ENCODE results near the gene FAN1.

Gene FAN1

GRCh38 chr15:30926161-30926560 lies 22.4 kb downstream of the FAN1 start:
- Mint-ChIP-seq H3K27me3 (no peaks in the 10 kb centered on the region), H3K27ac (no peak overlapping the region), H3K36me3 (peaks cover 21% of the 10 kb centered on the region), H3K4me3 (no peak overlapping the region), H3K9me3 (no peaks in the 10 kb centered on the region), H3K4me1 (peaks cover 2% of the 10 kb centered on the region)
- ATAC-seq (ENCODE audit: low read depth) (no peak), DNase-seq (ENCODE audit: low spot score in 2 of 2) (no peak)

GRCh38 chr15:30927148-30927761 lies 23.5 kb downstream of the FAN1 start:
- DNase-seq (ENCODE audit: low spot score in 2 of 2) (no peak), ATAC-seq (ENCODE audit: low read depth) (no peak)
- no peaks in the 10 kb centered on the region for H3K9me3 Mint-ChIP-seq
- H3K27me3 Mint-ChIP-seq: no peaks in the 10 kb centered on the region
- H3K36me3 Mint-ChIP-seq: peaks cover 22% of the 10 kb centered on the region
- peaks cover 2% of the 10 kb centered on the region for H3K4me1 Mint-ChIP-seq
- H3K4me3 Mint-ChIP-seq: no peak overlapping the region
- peak overlapping the region; percentile 24 for H3K27ac Mint-ChIP-seq

DNA sequence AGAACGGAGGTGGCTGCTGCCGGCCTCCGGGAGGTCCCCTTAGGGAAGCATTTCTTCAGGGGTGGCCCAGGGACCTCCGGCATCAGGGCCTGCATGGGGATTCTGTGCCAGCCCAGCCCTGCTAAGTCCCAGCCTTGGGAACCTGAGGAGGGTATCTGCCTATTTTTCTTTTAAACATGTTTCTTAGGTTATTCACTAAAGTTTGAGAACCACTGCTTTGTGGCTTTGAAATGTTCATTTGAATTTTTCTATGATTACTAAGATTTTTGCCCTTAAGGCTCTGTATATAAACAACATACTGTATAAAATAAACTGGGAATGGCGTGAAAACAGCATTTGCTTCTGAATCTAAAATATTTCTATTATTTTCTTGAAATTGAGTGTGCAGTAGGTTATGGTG lies 24.4 kb downstream of the FAN1 start:
- no peaks in the 10 kb centered on the region for H3K27me3 Mint-ChIP-seq
- no peak overlapping the region for H3K27ac Mint-ChIP-seq
- peaks cover 20% of the 10 kb centered on the region for H3K36me3 Mint-ChIP-seq
- H3K9me3 Mint-ChIP-seq: no peaks in the 10 kb centered on the region
- no peak for DNase-seq (ENCODE audit: low spot score in 2 of 2)
- H3K4me3 Mint-ChIP-seq: no peak overlapping the region
- peaks cover 4% of the 10 kb centered on the region for H3K4me1 Mint-ChIP-seq
- no peak for ATAC-seq (ENCODE audit: low read depth)

- Mint-ChIP-seq H3K9me3 (no peaks in the 10 kb centered on the region), H3K27ac (no peak overlapping the region), H3K27me3 (no peaks in the 10 kb centered on the region), H3K4me3 (no peak overlapping the region), H3K4me1 (peaks cover 10% of the 10 kb centered on the region), H3K36me3 (peaks cover 16% of the 10 kb centered on the region)
- DNase-seq (ENCODE audit: low spot score in 2 of 2) (no peak), ATAC-seq (ENCODE audit: low read depth) (no peak)
Observed at GRCh38 chr15:30929064-30929669, 25.5 kb downstream of the FAN1 start.

DNA sequence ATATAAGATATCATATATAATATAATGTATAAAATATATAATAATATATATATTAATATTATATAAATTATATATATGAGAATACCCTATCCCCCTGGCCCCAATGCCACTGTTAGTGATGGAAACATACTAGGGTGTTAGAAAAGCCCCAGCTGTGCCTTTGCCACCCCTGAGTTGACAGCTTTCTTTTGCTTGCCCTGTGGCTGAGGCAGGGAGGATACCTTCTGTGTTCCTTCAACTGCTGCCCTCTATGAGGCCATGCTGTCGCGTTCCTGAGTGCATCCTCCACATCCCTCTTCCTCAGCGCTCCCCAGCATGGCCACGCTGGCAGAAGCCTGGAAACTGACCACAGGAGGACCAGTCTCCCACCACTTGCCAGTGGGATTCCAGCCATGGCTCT lies 26.3 kb downstream of the FAN1 start:
- Mint-ChIP-seq H3K36me3 (peaks cover 19% of the 10 kb centered on the region), H3K4me1 (peaks cover 13% of the 10 kb centered on the region), H3K27ac (no peak overlapping the region), H3K4me3 (no peak overlapping the region), H3K9me3 (no peaks in the 10 kb centered on the region), H3K27me3 (no peaks in the 10 kb centered on the region)
- no peak for DNase-seq (ENCODE audit: low spot score in 2 of 2)
- no peak for ATAC-seq (ENCODE audit: low read depth)

DNA sequence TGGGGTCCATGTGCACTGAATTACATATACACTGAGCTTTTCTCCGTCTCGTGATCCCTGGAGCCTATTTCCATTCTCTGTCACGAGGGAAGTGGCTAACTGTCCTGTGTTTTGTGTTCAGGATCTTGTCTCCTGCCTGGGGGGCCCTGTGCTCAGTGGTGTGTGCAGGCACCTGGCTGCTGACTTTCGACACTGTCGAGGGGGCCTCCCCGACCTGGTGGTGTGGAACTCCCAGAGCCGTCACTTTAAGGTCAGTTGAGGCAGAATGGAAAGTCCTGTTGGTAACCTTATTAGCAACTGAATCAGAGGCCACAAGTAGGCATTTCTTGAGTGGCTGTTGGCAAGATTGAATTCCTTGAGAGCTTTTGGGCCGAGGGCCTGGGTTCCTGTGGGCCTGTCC lies 26.7 kb downstream of the FAN1 start:
- DNase-seq (ENCODE audit: low spot score in 2 of 2) (no peak), ATAC-seq (ENCODE audit: low read depth) (peak; percentile 37)
- Mint-ChIP-seq H3K27me3 (no peaks in the 10 kb centered on the region), H3K9me3 (no peaks in the 10 kb centered on the region), H3K27ac (no peak overlapping the region), H3K4me1 (peaks cover 13% of the 10 kb centered on the region), H3K4me3 (no peak overlapping the region), H3K36me3 (peaks cover 20% of the 10 kb centered on the region)

DNA sequence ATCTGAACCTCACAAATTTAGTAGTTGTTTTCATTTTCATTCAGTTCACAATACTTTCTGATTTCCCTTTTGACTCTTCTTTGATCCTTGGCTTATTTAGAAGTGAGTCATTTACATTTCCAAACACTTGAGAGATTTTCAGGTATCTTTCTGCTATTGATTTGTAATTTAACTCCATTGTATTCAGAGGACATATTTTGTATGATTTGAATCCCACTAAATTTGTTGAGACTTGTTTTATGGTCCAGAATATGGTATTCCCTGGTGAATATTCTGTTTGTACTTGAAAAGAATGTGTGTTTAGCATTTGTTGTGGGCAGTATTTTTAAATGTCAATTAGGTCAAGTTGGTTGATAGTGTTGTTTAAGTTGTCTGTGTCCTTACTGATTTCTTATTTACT lies 29.6 kb downstream of the FAN1 start:
- DNase-seq (ENCODE audit: low spot score in 2 of 2) (no peak), ATAC-seq (ENCODE audit: low read depth) (no peak)
- Mint-ChIP-seq H3K4me1 (peaks cover 13% of the 10 kb centered on the region), H3K36me3 (peaks cover 21% of the 10 kb centered on the region), H3K27me3 (no peaks in the 10 kb centered on the region), H3K4me3 (no peak overlapping the region), H3K27ac (peak overlapping the region; percentile 14), H3K9me3 (no peaks in the 10 kb centered on the region)

- Mint-ChIP-seq H3K4me3 (no peak overlapping the region), H3K36me3 (peaks cover 27% of the 10 kb centered on the region), H3K9me3 (no peaks in the 10 kb centered on the region), H3K27me3 (no peaks in the 10 kb centered on the region), H3K4me1 (peaks cover 3% of the 10 kb centered on the region), H3K27ac (no peak overlapping the region)
- no peak for ATAC-seq (ENCODE audit: low read depth)
- no peak for DNase-seq (ENCODE audit: low spot score in 2 of 2)
Observed at GRCh38 chr15:30939161-30939560, 35.4 kb downstream of the FAN1 start.

- H3K27ac Mint-ChIP-seq: no peak overlapping the region
- DNase-seq (ENCODE audit: low spot score in 2 of 2) (no peak), ATAC-seq (ENCODE audit: low read depth) (no peak)
- no peaks in the 10 kb centered on the region for H3K27me3 Mint-ChIP-seq
- peaks cover 29% of the 10 kb centered on the region for H3K36me3 Mint-ChIP-seq
- H3K9me3 Mint-ChIP-seq: no peaks in the 10 kb centered on the region
- no peaks in the 10 kb centered on the region for H3K4me1 Mint-ChIP-seq
- no peak overlapping the region for H3K4me3 Mint-ChIP-seq
Observed at GRCh38 chr15:30940359-30940758, 36.6 kb downstream of the FAN1 start.

GRCh38 chr15:30941520-30941919 lies 37.8 kb downstream of the FAN1 start:
- Mint-ChIP-seq H3K4me3 (no peak overlapping the region), H3K4me1 (no peaks in the 10 kb centered on the region), H3K27me3 (no peaks in the 10 kb centered on the region), H3K36me3 (peaks cover 30% of the 10 kb centered on the region), H3K9me3 (no peaks in the 10 kb centered on the region), H3K27ac (no peak overlapping the region)
- DNase-seq (ENCODE audit: low spot score in 2 of 2) (no peak), ATAC-seq (ENCODE audit: low read depth) (no peak)

DNA sequence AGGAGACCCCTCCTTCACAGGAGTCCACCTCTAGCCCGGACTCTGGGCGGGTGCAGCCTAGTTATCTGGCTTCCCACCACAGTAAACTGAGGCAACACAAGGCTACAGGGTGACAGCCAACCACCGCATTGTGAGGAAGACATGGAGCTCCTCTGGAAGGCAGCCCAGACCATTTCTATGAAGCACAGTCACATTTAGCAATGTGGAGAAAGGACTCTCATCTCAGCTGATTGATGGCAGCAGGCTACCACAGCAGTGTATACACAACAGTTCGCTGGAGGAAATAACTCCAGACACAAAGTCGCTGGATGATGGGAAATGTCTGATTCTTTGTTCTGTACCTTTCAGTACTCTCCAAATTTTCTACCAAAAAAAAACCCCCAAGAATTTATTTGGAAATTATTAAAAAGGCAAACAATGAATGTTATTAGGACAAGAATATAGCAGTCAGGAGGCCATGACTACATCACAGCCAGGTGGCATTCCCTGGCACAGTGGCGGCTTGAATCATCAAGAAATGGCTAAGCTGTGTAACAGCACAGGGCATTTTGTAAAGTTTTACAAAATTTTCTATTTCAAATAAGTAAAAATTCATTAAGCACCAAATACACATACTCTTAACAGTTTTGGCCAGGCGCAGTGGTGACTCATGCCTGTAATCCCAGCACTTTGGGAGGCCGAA lies 40.1 kb downstream of the FAN1 start:
- H3K27ac Mint-ChIP-seq: no peak overlapping the region
- no peaks in the 10 kb centered on the region for H3K9me3 Mint-ChIP-seq
- peaks cover 2% of the 10 kb centered on the region for H3K4me1 Mint-ChIP-seq
- no peak for ATAC-seq (ENCODE audit: low read depth)
- no peaks in the 10 kb centered on the region for H3K27me3 Mint-ChIP-seq
- H3K36me3 Mint-ChIP-seq: peaks cover 31% of the 10 kb centered on the region
- DNase-seq (ENCODE audit: low spot score in 2 of 2): no peak
- H3K4me3 Mint-ChIP-seq: no peak overlapping the region

DNA sequence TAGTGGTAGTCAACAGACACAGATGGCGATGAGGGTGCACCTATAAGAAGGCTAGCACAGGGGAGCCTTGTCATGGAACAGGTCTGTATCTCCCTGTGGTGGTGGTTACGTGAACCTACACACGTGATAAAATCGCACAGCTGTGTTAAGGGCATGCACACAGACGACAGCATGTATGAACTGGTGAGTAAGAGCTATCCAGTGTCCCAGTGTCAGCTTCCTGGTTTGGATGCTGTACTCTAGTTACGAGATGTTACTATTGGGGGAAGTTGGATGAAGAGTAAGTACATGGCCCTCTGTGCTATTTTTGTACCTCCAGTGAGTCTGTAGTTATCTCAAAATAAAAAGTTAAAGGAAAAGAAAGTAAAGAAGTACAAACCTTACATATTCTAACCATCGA lies 49.5 kb downstream of the FAN1 start:
- Mint-ChIP-seq H3K4me1 (peaks cover 7% of the 10 kb centered on the region), H3K36me3 (peaks cover 53% of the 10 kb centered on the region), H3K4me3 (no peak overlapping the region), H3K9me3 (peaks cover 1% of the 10 kb centered on the region), H3K27me3 (no peaks in the 10 kb centered on the region), H3K27ac (peak overlapping the region; percentile 20)
- DNase-seq (ENCODE audit: low spot score in 2 of 2) (no peak), ATAC-seq (ENCODE audit: low read depth) (no peak)

DNA sequence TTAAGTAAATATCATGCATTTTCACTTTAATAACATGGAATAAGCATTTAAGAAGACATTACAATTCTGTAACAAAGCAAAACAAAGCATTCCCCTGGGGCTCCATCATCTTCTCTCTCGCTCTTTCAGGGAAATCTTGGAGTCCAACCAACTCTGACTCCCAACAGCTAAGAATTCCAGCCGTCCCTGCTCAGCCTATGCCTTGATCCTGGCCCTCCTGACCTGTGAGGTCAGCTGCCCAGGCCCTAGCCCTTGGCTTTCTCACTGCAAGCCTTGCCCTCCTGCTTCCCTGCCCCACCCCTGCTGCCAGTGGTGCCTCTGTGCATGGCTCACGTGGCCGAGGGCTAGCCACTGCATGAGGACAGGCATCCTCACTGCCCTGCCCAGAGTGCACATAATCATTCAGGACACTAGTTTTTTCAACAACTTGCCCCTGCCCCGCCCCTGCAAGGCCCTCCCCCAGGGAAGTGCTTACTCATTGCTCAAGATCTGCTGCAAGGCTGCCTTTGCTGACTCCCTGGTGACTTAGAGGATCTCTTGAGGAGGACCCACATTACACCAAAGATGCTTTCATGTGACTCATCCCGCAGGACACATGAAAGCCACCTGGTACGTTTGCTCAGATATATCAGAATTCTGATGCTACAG lies 50.1 kb downstream of the FAN1 start:
- no peak for ATAC-seq (ENCODE audit: low read depth)
- H3K27me3 Mint-ChIP-seq: no peaks in the 10 kb centered on the region

GRCh38 chr15:30954674-30955073 lies 51.0 kb downstream of the FAN1 start:
- no peaks in the 10 kb centered on the region for H3K27me3 Mint-ChIP-seq
- H3K36me3 Mint-ChIP-seq: peaks cover 50% of the 10 kb centered on the region
- no peak overlapping the region for H3K4me3 Mint-ChIP-seq
- H3K9me3 Mint-ChIP-seq: no peaks in the 10 kb centered on the region
- H3K4me1 Mint-ChIP-seq: peaks cover 9% of the 10 kb centered on the region
- ATAC-seq (ENCODE audit: low read depth) (no peak), DNase-seq (ENCODE audit: low spot score in 2 of 2) (no peak)
- H3K27ac Mint-ChIP-seq: no peak overlapping the region

More for the DNA sequence above, 50.1 kb downstream of the FAN1 start:
- Mint-ChIP-seq H3K4me1 (peaks cover 7% of the 10 kb centered on the region), H3K4me3 (no peak overlapping the region), H3K27ac (peak overlapping the region; percentile 45), H3K9me3 (peaks cover 1% of the 10 kb centered on the region), H3K36me3 (peaks cover 52% of the 10 kb centered on the region)
- no peak for DNase-seq (ENCODE audit: low spot score in 2 of 2)

All from memory B cell (primary cell).